Measurements from ENCODE around the gene ARID3A. TPM values are rescaled to one million over a fixed set of nuclear protein-coding genes. Genes with fewer than 3 reads are reported as not detected.

The ARID3A gene
- total and polyA plus RNA-seq, 2 of the 13 experiments (the other 11 are each of a cell fraction or from before 2014, with no cell fraction given) = 71.3 to 77.9 TPM

GRCh38 chr19:993361-993830 lies 67.6 kb downstream of the ARID3A start (continued):
- TF ChIP-seq SNAPC4 (CRISPR knock-in tag; IDR thresholded peaks at IDR 0.05) (no peak), ZNF691 (CRISPR knock-in tag; IDR thresholded peaks at IDR 0.05; ENCODE audit: borderline replicate concordance, low read depth) (peak; percentile 58; the same call in 1 of the 2 replicates), RAD21 (CRISPR knock-in tag; IDR thresholded peaks at IDR 0.05) (0 out of 2 replicates have a peak, but pooled peaks have one; percentile 24), ZNF629 (CRISPR knock-in tag; conservative IDR thresholded peaks at IDR 0.05) (no peak; the same call in 1 of the 2 replicates), ZNF343 (CRISPR knock-in tag; IDR thresholded peaks at IDR 0.05) (no peak)
- TF ChIP-seq, protein P1, sequence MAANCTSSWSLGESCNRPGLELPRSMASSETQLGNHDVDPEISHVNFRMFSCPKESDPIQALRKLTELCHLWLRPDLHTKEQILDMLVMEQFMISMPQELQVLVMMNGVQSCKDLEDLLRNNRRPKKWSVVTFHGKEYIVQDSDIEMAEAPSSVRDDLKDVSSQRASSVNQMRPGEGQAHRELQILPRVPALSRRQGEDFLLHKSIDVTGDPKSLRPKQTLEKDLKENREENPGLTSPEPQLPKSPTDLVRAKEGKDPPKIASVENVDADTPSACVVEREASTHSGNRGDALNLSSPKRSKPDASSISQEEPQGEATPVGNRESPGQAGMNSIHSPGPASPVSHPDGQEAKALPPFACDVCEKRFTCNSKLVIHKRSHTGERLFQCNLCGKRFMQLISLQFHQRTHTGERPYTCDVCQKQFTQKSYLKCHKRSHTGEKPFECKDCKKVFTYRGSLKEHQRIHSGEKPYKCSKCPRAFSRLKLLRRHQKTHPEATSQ (CRISPR knock-in tag; IDR thresholded peaks at IDR 0.05; ENCODE audit: borderline replicate concordance) = no peak
- TF ChIP-seq, protein P2, sequence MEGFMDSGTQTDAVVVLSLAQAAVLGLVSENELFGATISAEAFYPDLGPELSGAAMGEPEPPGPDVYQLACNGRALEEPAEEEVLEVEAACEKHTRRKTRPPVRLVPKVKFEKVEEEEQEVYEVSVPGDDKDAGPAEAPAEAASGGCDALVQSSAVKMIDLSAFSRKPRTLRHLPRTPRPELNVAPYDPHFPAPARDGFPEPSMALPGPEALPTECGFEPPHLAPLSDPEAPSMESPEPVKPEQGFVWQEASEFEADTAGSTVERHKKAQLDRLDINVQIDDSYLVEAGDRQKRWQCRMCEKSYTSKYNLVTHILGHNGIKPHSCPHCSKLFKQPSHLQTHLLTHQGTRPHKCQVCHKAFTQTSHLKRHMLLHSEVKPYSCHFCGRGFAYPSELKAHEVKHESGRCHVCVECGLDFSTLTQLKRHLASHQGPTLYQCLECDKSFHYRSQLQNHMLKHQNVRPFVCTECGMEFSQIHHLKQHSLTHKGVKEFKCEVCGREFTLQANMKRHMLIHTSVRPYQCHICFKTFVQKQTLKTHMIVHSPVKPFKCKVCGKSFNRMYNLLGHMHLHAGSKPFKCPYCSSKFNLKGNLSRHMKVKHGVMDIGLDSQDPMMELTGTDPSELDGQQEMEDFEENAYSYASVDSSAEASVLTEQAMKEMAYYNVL (CRISPR knock-in tag; IDR thresholded peaks at IDR 0.05; ENCODE audit: borderline replicate concordance) = peak; percentile 60; the same call in 1 of the 2 replicates
- TF ChIP-seq, protein P3, sequence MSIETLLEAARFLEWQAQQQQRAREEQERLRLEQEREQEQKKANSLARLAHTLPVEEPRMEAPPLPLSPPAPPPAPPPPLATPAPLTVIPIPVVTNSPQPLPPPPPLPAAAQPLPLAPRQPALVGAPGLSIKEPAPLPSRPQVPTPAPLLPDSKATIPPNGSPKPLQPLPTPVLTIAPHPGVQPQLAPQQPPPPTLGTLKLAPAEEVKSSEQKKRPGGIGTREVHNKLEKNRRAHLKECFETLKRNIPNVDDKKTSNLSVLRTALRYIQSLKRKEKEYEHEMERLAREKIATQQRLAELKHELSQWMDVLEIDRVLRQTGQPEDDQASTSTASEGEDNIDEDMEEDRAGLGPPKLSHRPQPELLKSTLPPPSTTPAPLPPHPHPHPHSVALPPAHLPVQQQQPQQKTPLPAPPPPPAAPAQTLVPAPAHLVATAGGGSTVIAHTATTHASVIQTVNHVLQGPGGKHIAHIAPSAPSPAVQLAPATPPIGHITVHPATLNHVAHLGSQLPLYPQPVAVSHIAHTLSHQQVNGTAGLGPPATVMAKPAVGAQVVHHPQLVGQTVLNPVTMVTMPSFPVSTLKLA (IDR thresholded peaks at IDR 0.05) = no peak
- TF ChIP-seq, protein P4, sequence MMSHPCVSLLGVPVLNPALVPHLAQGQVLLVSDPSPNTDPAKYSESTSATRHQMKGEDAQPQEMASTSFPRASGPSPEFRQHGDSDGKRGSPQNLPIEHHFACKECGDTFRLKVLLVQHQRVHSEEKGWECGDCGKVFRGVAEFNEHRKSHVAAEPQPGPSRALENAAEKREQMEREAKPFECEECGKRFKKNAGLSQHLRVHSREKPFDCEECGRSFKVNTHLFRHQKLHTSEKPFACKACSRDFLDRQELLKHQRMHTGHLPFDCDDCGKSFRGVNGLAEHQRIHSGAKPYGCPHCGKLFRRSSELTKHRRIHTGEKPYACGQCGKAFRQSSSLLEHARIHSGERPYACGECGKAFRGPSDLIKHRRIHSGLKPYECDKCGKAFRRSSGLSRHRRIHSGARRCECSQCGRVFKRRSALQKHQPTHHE (CRISPR knock-in tag; IDR thresholded peaks at IDR 0.05; ENCODE audit: borderline replicate concordance) = 0 out of 2 replicates have a peak, but pooled peaks have one; percentile 14
- TF ChIP-seq, protein P5, sequence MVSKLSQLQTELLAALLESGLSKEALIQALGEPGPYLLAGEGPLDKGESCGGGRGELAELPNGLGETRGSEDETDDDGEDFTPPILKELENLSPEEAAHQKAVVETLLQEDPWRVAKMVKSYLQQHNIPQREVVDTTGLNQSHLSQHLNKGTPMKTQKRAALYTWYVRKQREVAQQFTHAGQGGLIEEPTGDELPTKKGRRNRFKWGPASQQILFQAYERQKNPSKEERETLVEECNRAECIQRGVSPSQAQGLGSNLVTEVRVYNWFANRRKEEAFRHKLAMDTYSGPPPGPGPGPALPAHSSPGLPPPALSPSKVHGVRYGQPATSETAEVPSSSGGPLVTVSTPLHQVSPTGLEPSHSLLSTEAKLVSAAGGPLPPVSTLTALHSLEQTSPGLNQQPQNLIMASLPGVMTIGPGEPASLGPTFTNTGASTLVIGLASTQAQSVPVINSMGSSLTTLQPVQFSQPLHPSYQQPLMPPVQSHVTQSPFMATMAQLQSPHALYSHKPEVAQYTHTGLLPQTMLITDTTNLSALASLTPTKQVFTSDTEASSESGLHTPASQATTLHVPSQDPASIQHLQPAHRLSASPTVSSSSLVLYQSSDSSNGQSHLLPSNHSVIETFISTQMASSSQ (IDR thresholded peaks at IDR 0.05; ENCODE audit: low read depth) = no peak
- TF ChIP-seq, protein P5 (CRISPR knock-in tag; IDR thresholded peaks at IDR 0.05; ENCODE audit: borderline replicate concordance) = peak; percentile 38; the same call in 1 of the 2 replicates

Data from HepG2 (cell line).